ENCODE results near the gene BMP7.

GRCh38 chr20:57265336-57265996 is 975 bp downstream of the BMP7 start:
- TF ChIP-seq ZNF8 (CRISPR knock-in tag; IDR thresholded peaks at IDR 0.05) (no peak), PATZ1 (CRISPR knock-in tag; IDR thresholded peaks at IDR 0.05; ENCODE audit: borderline replicate concordance) (no peak), ZNF70 (CRISPR knock-in tag; IDR thresholded peaks at IDR 0.05) (no peak), PPARA (CRISPR knock-in tag; IDR thresholded peaks at IDR 0.05; ENCODE audit: borderline replicate concordance) (no peak), ESRRG (CRISPR knock-in tag; IDR thresholded peaks at IDR 0.05) (no peak), ZFP30 (CRISPR knock-in tag; IDR thresholded peaks at IDR 0.05) (no peak), CSRNP3 (CRISPR knock-in tag; IDR thresholded peaks at IDR 0.05) (no peak), RARB (CRISPR knock-in tag; IDR thresholded peaks at IDR 0.05) (no peak), ZNF565 (CRISPR knock-in tag; conservative IDR thresholded peaks at IDR 0.05; ENCODE audit: low read depth) (no peak), CREB5 (CRISPR knock-in tag; IDR thresholded peaks at IDR 0.05; ENCODE audit: low read depth) (no peak), ZFP3 (CRISPR knock-in tag; IDR thresholded peaks at IDR 0.05) (no peak), ISL1 (CRISPR knock-in tag; IDR thresholded peaks at IDR 0.05) (no peak), OSR1 (CRISPR knock-in tag; IDR thresholded peaks at IDR 0.05) (no peak)
